Fibroblast of pulmonary artery (primary cell): ENCODE measurements around the gene CCDC18.

Source experiments
- DNase-seq: peaks from one replicate; pipeline ENCODE4 v3.0.0-alpha.2; 2010; ENCODE audit warnings: low read depth
- H3K4me3 ChIP-seq: replicated peaks from 2 replicates; pipeline ENCODE4 v1.5.1; 2011; ENCODE audit warnings: low read depth, mild to moderate bottlenecking, control low read depth, low read length, moderate library complexity
- CTCF ChIP-seq: IDR thresholded peaks from 2 replicates; pipeline ENCODE4 v1.5.1; 2011; ENCODE audit warnings: mild to moderate bottlenecking, control low read depth, low read length, inconsistent platforms; ENCODE audit errors: missing control alignments

The CCDC18 gene

GRCh38 chr1:93313026-93313425 lies 132.5 kb downstream of the CCDC18 start:
- no peak for TF ChIP-seq CTCF
- no peak for DNase-seq
- H3K4me3 ChIP-seq, result no peak overlapping the region

GRCh38 chr1:93317207-93317606 lies 136.7 kb downstream of the CCDC18 start:
- no peak for DNase-seq
- TF ChIP-seq CTCF, result no peak
- H3K4me3 ChIP-seq, result no peak overlapping the region

GRCh38 chr1:93317943-93318342 lies 137.4 kb downstream of the CCDC18 start:
- no peak for DNase-seq
- TF ChIP-seq CTCF, result no peak
- H3K4me3 ChIP-seq, result no peak overlapping the region

- no peak for TF ChIP-seq CTCF
- H3K4me3 ChIP-seq, result no peak overlapping the region
- DNase-seq, result no peak
These were observed 141.2 kb downstream of the CCDC18 start for GRCh38 chr1:93321720-93322119.

- H3K4me3 ChIP-seq, result no peak overlapping the region
- TF ChIP-seq CTCF, result no peak
- no peak for DNase-seq
These were observed 141.8 kb downstream of the CCDC18 start for GRCh38 chr1:93322349-93322748.

- TF ChIP-seq CTCF, result no peak
- no peak overlapping the region for H3K4me3 ChIP-seq
- DNase-seq, result no peak
These were observed 142.8 kb downstream of the CCDC18 start for GRCh38 chr1:93323185-93323820.
